Stomach (tissue), 4 donors: ENCODE results near the gene CCNI.

Source experiments
- CTCF ChIP-seq, 7 experiments: fragments of 450-650 bp in 4 of 7; fragments of 200-600 bp in 3 of 7; sonication (generic) in 3 of 7; IDR thresholded peaks; one replicate each; pipeline ENCODE4 v1.5.1; 2016 to 2019; ENCODE audit warnings: antibody characterized with exemption in 7 of 7, control low read depth in 2 of 7, mild to moderate bottlenecking in 1 of 7
- POLR2AphosphoS5 ChIP-seq, 3 donors: sonication (generic); formaldehyde crosslinking; IDR thresholded peaks; one replicate each; pipeline ENCODE4 v1.6.1; 2016; ENCODE audit warnings: antibody characterized with exemption in 3 of 3

- no peak for TF ChIP-seq POLR2AphosphoS5 (IDR thresholded peaks at IDR 0.05)
- no peak for TF ChIP-seq CTCF (IDR thresholded peaks at IDR 0.05)
Observed at GRCh38 chr4:77009511-77010115, 66.2 kb downstream of the CCNI start.
